GM13977 (cell line): ENCODE results near the gene PAAF1.

Experiments
- DNase-seq: peaks from one replicate; pipeline ENCODE4 v3.0.0; 2012; ENCODE audit warnings: low spot score
- in situ Hi-C: fragments of 300-500 bp; cut with MboI; formaldehyde crosslinking; loops from one replicate; pipeline ENCODE4 v1.12.0; 2022; ENCODE audit warnings: low sequenced_read_pairs, low pct_unique_long_range_greater_than_20kb, mixed read lengths, inconsistent platforms; ENCODE audit not compliant: unreplicated experiment
- TF ChIP-seq, protein P1 (sequence below): IDR thresholded peaks from 2 replicates; pipeline ENCODE4 v1.5.1; 2012; ENCODE audit warnings: mild to moderate bottlenecking, control low read depth; ENCODE audit not compliant: insufficient read depth; ENCODE audit errors: extremely low read depth, missing control alignments

The PAAF1 gene

DNA sequence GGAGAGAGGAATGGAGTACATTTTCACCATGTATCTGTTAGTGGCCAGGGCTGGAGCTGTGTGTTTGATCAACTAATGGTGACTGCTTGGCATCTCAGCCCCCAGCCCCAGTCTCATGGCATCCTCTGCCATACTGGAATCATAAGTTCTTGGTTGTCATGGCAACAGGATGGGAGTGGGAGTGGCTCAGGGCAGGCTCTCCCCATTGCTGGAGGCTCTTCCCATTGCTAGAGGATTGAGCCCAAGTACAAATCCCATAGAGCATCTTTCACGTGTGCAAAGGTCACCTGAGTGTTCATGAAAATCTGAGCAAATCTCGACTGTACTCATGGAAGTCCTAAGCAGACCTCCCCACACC is 88.9 kb downstream of the PAAF1 start:
- DNase-seq = no peak
- in situ Hi-C loops = loop anchor here (25.0 kb wide), 1 partner anchor 347 kb away; the partner anchor contains the start of gene P4HA3
- TF ChIP-seq, protein P1, sequence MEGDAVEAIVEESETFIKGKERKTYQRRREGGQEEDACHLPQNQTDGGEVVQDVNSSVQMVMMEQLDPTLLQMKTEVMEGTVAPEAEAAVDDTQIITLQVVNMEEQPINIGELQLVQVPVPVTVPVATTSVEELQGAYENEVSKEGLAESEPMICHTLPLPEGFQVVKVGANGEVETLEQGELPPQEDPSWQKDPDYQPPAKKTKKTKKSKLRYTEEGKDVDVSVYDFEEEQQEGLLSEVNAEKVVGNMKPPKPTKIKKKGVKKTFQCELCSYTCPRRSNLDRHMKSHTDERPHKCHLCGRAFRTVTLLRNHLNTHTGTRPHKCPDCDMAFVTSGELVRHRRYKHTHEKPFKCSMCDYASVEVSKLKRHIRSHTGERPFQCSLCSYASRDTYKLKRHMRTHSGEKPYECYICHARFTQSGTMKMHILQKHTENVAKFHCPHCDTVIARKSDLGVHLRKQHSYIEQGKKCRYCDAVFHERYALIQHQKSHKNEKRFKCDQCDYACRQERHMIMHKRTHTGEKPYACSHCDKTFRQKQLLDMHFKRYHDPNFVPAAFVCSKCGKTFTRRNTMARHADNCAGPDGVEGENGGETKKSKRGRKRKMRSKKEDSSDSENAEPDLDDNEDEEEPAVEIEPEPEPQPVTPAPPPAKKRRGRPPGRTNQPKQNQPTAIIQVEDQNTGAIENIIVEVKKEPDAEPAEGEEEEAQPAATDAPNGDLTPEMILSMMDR = no peak

DNA sequence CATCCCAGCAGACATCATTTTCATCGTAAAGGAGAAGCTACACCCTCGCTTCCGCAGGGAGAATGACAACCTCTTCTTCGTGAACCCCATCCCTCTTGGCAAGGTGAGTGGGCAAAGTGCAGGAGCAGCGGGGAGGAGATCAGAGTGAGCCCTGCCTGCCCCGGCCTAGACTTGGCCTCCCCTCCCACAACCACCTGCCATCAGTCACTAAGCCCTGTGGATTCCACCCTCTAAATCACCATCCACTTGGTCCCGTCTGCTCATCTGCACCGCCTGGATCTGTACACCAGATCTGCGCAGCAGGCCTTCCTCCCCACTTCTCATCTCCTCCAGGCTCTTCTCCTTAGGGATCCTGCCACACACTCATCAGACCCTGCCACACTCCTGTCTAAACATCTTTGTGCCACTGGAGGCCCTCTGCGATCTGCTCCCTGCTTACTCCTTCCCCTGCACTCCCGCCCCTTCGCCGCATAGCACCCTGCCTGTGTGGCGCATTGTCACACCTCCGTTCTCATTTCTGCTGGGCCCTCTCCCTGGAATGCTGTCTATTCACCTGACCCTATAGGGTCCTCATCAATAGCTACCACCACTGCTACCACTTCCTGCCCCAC is 91.7 kb downstream of the PAAF1 start:
- in situ Hi-C loops = loop anchor here (25.0 kb wide), 1 partner anchor 344 kb away; the partner anchor contains the start of gene P4HA3
- TF ChIP-seq, protein P1 = no peak
- DNase-seq = no peak

DNA sequence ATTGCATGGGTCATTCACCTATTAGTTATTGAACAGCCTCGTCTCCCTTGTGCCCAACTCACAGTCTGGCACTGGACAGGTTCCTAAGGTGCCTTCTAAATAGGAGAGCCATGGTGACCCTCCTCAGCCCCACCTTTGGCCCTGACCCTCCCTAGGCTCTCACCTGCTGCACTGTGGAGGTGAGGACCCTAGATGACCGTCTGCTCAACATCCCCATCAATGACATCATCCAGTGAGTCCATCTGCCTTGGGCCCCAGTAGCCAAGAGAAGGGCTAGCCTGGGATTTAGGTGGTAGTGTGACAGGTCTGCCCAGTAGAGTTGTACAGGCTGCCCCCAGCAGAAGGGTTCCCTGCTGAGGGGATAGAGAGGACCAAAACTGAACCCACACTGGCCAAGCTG is 92.3 kb downstream of the PAAF1 start:
- TF ChIP-seq, protein P1 = no peak
- in situ Hi-C loops = loop anchor here (25.0 kb wide), 1 partner anchor 343 kb away; the partner anchor contains the start of gene P4HA3
- DNase-seq = no peak

DNA sequence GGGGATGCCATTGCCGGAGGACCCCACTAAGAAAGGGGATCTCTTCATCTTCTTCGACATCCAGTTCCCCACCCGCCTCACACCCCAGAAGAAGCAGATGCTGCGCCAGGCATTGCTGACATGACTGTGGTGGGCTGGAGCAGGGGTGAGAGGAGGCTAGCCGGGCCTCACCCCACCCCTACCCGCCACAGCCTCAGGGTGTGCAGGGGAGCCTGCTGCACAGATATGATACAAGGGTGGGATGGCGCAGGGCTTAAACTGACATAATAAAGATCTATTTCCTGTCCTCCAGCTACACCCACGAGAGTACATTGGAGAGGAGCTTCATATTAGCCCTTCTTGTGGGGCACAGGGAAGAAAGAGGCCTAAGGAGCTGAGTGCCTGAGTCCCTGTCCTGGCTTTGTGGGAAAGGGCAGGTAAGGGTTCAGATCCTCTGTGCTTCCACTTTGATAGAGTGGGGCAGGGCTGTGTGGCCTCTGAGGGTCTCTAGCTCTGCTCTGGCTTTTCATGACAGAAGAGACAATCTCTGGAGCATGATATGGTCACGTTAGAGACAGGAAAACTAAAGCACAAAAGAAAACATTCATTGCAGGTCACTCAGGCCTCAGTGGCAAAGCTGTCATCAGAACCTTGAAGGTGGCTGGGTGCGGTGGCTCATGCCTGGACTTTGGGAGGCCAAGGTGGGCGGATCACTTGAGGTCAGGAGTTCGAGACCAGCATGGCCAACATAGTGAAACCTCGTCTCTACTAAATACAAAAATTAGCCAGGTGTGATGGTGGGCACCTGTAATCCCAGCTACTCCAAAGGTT is 93.4 kb downstream of the PAAF1 start:
- TF ChIP-seq, protein P1 = no peak
- in situ Hi-C loops = loop anchor here (25.0 kb wide), 1 partner anchor 342 kb away; the partner anchor contains the start of gene P4HA3
- DNase-seq = no peak

DNA sequence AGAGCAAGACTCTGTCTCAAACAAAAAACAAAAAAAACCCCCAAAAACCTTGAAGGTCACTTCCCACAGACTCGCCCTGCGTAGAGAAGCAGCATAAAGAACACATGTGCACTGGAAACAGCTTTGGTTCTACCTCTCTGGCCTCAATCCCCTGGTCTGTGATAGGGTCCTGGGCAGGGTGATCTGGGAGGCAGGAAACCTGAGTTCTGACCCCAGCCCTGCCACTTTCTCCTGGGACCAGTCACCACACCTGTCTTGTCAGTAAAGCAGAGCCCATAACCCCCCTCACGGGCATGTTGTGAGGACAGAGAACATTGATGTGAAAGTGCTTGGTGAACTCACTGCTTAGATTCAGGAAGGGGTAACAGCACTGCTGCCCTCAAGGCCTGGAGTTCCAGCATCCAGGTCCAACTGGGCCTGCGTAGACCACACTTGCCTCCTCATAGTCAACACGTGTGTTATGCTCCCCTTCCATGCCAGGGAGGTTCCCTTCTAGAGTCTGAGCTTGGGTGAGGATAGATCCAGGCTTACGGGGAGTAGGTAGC is 94.4 kb downstream of the PAAF1 start:
- TF ChIP-seq, protein P1 = no peak
- DNase-seq = no peak
- in situ Hi-C loops = loop anchor here (25.0 kb wide), 1 partner anchor 341 kb away; the partner anchor contains the start of gene P4HA3

DNA sequence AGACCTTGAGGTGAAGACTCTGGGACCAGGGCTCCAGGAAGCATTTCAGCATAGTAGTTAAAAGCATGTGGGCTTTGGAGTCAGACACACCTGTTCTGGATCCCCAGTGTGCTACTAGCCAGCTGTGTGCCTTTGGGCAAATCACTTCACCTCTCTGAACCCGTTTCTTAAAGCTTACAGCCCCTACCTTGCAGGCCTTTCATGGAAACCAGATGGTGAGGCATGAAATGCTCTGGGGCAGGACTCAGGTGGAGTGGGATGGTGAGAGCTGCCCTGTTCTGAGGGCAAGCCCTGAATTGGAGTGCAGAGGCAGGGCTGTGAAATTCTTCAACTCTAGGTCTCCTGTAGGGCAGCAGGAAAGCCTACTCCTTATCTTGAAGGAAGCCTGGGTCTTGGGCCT is 95.4 kb downstream of the PAAF1 start:
- TF ChIP-seq, protein P1 = no peak
- in situ Hi-C loops = loop anchor here (25.0 kb wide), 1 partner anchor 340 kb away; the partner anchor contains the start of gene P4HA3
- no peak for DNase-seq
